Cortex of kidney (tissue), 1 donor: ENCODE results near the gene TMLHE.
"Not testable (repeated sequence)": the region's sequence is repeated elsewhere in the genome, so short reads cannot be mapped to it uniquely, and the experiment has no call there.

Source experiments
- DNase-seq: peaks from one replicate; lab custom pipeline; 2025; lab: John Stamatoyannopoulos, UW

TMLHE gene

DNA sequence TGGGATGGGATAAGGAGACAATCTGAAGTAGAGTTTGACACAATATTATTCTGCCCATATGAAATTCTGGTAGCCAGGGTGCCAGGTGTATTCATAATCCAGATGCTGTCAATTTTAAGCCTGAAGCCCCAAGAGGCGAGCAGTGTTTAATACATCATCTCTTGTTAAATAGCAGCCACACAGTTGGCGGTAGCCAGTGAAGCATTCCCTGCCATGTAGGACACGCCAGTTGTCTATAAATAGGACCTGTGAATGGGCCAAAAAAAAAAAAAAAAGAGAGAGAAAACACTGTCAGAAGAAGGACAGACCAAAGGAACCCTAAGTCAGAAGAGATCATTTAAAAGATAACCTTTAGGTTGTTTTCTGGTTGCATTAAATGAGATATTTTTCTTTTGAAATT, 121.3 kb downstream of the TMLHE start:
- DNase-seq, result not testable (repeated sequence)

DNA sequence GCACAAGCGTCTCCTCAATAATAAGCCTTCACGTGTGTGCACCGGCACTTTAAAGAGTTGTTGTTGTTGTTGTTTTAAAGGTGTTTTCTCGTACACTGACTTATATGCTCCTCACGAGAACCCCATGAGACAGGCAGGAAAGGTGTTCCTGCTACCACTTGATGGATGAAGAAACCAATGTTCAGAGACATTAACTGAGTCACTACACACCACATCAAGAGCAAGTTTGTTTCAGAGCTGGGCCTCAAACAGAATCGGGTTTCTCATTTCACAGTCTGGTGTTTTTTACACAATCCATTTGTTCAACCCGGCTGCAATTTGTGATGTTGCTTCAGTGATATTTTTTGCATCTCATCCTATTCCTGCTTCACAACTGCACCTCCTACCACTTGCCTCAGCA, 135.6 kb downstream of the TMLHE start:
- not testable (repeated sequence) for DNase-seq

DNA sequence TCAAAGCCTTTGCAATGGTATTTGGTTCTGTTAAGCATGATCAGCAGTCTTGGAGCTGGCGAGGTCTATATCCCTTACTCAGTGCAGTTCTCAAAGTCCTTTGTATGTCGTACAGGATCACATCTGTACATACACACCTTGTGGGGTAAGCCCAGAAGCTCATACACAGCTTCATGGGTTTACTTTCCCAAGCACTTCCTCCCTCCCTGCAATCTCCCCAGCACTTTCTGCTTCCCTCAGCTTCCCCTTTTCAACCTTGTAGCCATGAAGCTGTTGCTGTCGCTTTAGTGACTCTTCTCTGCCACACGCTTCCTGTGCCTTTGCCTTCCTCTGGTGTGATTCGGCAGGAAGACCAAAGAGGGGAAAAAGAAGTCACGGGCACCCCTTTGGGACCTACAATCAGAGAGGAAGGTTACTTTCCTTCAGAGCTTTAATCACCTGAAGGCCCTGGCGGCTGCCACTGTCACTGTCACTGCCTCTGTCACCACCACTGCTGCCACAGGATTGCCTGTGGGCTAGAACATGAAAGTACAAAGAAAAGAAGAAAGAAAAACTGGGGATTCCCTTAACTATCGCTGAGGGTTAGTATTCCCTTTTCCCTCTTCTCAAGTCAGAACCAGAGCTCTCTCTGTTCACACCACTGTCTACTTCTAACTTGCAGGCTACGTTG, 146.3 kb downstream of the TMLHE start:
- DNase-seq, result not testable (repeated sequence)

DNA sequence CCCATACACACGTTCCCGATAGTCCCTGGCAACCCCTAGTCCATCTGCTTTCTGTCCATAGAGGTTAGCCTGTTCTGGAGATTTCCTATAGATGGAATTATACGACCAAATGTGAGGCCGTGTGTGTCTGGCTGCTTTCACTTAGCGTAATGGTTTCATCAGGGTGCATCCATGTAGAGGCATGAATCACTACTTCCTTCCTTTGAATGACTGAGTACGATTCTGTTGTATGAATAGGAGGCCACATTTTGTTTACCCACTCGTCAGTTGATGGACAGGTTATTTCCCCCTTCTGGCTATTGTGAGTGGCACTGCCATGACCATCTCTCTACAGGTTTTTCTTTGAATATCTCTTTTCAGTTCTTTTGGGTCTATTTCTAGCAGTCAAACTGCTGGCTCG, 152.3 kb downstream of the TMLHE start:
- not testable (repeated sequence) for DNase-seq

DNA sequence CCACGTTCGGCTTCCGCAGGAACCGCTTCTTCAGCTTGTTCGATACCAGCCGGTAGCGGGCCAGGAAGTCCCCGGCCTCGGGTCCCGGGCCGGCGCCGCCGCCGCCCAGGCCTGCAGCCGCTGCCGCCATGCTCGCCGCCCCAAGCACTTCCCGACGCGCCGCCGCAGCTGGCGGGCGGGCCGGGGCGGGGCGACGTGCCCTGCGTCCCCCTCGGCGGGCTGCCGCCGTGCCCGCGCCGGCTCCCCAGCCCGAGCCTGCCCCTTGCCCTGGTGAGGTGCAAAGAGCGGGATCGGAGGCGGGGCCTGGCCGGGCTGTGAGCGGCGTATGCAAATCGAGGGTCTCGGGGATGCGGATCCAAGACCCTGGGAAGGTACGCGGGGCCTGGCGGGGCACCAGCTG, 154.3 kb downstream of the TMLHE start, which contains the start of gene F8A3:
F8A3 (minus strand) TSS at position 150 of the 400 bp plus-strand sequence; CDS start at position 130, 20 bp downstream.
- not testable (repeated sequence) for DNase-seq

DNA sequence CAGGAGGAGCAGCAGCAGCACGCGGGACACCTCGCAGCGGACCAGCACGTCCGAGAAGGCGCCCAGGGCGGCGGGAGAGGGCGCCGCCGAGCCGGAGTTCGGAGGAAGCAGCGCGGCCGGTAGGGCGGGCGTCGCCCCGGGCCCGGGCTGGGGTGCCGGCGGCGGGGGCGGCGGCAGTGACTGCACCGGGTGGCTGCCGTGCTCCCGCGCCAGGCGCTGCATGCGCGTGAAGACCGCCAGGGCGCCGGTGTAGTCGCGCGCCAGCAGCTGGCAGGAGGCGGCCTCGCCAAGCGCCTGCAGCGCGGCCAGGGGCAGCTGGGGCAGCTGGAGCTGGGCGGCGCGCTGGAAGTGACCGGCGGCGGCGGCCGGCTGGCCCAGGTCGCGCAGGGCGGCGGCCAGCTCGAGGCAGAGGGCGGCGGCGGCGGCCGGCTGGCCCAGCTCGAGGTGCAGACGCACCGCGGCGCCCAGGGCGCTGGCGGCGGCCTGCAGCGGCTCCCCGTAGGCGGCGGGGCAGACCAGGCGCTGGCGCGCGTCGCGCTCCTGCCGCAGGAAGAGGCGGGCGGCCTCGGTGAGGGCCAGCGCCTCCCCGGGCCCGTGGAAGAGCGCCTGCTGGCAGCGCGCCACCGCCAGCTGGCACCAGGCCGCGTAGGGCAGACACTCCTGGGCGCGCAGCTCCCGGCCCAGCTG, 154.8 kb downstream of the TMLHE start:
- not testable (repeated sequence) for DNase-seq

DNA sequence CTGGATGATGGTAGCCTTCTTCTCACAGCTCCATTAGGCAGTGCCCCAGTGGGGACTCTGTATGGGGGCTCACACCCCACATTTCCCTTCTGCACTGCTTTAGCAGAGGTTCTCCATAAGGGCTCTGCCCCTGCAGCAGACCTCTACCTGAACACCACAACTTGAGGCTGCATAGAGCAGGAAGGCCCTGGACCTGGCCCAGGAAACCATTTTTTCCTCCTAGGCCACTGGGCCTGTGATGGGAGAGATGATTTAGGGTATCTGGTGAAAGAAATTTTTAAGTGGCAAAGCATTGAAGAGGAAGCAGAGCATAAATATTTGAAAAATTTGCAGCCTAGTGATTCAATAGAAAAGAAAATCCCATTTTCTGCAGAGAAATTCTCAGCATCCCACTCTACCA, 171.7 kb downstream of the TMLHE start:
- no peak for DNase-seq
